Myometrial cell (primary cell): ENCODE data around the gene P2RX5. TPM values are rescaled to one million over a fixed set of nuclear protein-coding genes. Genes with fewer than 3 reads are reported as not detected.

Source experiments
- total RNA-seq: library from RNA; depleted of rRNA; stranded (reverse); fragments of >200 nt; gene quantifications from 2 replicates; pipeline ENCODE4 v1.2.3, GENCODE V29; 2015

Gene P2RX5, protein sequence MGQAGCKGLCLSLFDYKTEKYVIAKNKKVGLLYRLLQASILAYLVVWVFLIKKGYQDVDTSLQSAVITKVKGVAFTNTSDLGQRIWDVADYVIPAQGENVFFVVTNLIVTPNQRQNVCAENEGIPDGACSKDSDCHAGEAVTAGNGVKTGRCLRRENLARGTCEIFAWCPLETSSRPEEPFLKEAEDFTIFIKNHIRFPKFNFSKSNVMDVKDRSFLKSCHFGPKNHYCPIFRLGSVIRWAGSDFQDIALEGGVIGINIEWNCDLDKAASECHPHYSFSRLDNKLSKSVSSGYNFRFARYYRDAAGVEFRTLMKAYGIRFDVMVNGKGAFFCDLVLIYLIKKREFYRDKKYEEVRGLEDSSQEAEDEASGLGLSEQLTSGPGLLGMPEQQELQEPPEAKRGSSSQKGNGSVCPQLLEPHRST
- 7.8 and 11.7 TPM in 2 replicates for total RNA-seq

DNA sequence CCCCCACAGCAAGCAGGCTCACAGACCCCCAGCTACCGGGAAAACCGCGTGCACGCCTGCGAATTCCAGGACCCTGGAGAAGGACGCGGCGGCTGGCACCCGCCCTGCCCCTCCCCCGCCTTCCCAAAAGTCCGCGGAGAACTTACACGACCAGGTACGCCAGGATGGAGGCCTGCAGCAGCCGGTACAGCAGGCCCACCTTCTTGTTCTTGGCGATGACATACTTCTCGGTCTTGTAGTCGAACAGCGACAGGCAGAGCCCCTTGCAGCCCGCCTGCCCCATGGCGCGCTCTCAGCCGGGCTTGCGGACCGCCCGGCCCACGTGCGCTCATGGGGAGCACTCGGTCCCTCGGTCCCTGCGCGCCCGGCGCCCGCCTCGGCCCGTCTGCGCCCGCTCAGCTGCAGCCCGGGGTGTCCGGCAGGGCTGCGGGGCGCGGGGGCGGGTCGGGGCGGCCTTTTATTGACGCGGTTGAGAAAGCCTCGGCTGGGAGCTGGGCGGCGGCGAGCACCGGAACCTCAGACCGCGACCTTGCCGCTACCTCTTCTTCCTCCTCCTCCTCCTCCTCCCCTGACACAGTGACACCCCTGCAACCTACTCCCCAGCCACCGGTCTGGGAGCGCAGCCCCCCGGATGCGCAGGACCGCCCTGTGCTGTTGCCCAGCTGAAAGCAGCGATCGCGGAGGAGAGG is at the start of gene P2RX5:
TSS of gene P2RX5 (minus strand) at position 433 of the 689 bp plus-strand sequence. CDS start at position 283, 150 bp downstream.

DNA sequence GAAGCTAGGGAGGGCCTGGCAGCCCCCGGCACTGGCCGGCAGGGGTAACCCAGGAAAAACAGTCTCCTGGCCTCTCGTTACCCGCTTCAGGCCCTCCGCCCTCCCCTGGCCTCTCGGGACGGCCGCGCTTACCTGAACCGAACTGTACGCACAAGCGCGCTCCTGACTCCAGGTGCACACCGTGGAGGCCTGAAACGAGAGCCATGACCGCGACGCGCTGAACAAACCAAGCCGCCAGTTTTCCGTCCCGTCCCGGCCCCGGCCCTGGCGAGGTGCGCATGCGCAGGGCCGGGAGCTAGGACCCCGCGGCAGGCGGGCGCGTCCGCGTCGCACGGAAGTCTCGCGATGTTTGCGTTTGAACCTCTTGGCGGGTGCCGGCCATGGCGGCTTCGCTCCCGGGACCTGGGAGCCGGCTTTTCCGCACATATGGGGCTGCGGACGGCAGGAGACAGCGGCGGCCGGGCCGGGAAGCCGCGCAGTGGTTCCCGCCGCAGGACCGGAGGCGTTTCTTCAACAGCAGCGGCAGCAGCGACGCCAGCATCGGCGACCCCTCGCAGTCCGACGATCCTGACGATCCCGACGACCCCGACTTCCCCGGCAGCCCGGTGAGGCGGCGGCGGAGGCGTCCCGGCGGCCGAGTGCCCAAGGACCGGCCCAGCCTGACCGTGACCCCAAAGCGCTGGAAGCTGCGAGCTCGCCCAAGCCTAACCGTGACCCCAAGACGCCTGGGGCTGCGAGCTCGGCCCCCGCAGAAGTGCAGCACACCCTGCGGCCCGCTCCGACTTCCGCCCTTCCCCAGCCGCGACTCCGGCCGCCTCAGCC is 27.8 kb upstream of the P2RX5 start, which contains the start of gene HASPIN:
TSS of gene HASPIN (plus strand) at position 348 of the 822 bp plus-strand sequence. CDS start at position 381, 33 bp downstream.

DNA sequence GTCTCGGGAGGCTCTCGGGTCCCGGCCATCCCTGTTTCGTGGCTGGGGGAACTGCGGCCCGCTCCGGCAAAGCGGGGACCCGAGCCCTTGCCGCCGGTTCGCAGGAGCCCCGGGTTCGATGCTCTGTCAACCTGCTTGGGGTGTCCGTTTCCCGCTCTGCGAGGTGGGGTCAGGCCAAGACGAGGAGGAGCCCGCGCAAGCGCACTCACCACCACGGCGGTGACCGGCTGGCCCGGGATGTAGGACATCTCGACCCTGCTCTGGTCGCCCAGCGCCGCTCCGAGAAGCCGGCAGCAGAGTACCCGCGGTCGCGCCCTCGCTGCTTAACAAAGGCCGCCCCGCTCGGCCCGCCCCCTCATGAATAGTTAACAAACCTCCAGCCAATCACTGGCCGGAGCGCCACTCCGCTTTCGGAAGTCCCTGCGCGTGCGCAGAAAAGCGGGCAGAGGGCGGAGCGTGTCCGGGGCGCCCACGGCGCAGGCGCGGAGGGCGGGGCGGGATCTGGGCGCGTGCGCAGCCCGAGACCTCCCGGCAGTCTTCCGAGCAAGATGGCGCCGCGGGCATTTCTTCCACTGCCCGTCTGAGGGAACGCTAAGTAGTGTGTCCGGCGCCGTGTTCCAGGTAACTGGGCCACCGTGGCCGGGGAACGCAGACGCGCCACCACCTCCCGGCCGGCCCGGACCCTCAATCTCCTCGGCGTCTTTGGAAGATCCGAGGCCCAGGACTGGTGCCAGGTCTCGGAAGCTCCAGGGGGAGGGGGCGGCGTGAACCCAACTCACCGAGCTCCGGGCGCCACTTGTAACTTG is 27.5 kb downstream of the P2RX5 start, which contains the start of the genes EMC6 and TAX1BP3:
TSS of gene EMC6 (plus strand) at position 534 of the 806 bp plus-strand sequence. CDS start 335 bp downstream, outside the sequence.
TSS of gene TAX1BP3 (minus strand) at position 300 of the 806 bp plus-strand sequence. CDS start at position 248, 52 bp downstream.

DNA sequence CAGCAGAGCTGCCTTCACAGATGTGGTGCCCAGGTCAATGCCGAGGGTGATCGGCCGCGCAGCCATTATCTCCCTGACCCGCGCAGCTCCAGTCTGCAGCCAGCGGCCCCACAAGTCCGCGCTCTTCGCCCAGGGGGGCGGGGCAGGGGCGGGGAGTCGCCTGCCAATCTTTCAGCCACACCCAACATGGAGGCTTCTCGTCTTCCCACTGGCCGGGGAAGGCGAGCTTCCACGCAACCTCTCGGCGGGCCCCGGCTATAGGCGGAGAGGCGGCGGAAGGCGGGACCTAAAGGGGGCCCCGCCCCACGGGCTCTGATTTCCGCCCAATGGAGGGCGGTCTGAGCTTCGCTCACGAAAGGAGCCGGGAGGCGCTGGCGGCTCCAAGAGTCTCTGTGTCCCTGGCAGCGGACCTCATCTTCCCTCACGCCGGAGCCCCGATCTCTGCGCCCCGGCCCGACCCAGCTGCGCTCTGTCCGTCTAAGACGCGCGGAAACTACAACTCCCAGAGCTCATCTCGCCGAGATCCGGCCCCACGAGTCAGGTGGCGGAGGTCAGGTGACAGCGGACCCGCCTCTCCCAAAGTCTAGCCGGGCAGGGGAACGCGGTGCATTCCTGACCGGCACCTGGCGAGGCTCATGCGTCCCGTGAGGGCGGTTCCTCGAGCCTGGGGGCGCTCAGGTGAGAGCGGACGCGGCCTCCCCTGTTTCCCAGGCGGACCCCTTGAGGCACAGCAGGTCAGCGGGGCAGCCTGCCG is 59.6 kb downstream of the P2RX5 start, which contains the start of the genes CTNS and SHPK:
TSS of gene CTNS (plus strand) at position 607 of the 754 bp plus-strand sequence. CDS start 3,447 bp downstream, outside the sequence.
TSS of gene SHPK (minus strand) at position 97 of the 754 bp plus-strand sequence. CDS start at position 66, 31 bp downstream.

Other genes with a start within 250 kb of the P2RX5 start
- gene SPATA22, start 224.3 kb downstream of the P2RX5 start, total RNA-seq, result 0.71 TPM in 1 of 2 replicates, not detected in the other
- gene ASPA, start 220.2 kb downstream of the P2RX5 start, total RNA-seq, result 1.2 and 1.6 TPM in 2 replicates
- 0.53 and 6.6 TPM in 2 replicates for gene TRPV3, start 138.3 kb downstream of the P2RX5 start, total RNA-seq
- 0.58 and 1.2 TPM in 2 replicates for gene TRPV1, start 86.7 kb downstream of the P2RX5 start, total RNA-seq
- 12.8 and 13.0 TPM in 2 replicates for gene SHPK, start 59.9 kb downstream of the P2RX5 start, total RNA-seq
- 20.0 and 23.9 TPM in 2 replicates for gene CTNS, start 59.4 kb downstream of the P2RX5 start, total RNA-seq
- gene TAX1BP3, start 27.6 kb downstream of the P2RX5 start, total RNA-seq, result 324 and 363 TPM in 2 replicates
- 15.1 and 24.8 TPM in 2 replicates for gene EMC6, start 27.3 kb downstream of the P2RX5 start, total RNA-seq
- 4.1 and 5.8 TPM in 2 replicates for gene HASPIN, start 27.7 kb upstream of the P2RX5 start, total RNA-seq
- 27.4 and 33.3 TPM in 2 replicates for gene ITGAE, start 105.0 kb upstream of the P2RX5 start, total RNA-seq
- 14.1 and 21.8 TPM in 2 replicates for gene NCBP3, start 150.1 kb upstream of the P2RX5 start, total RNA-seq
- gene CAMKK1, start 196.9 kb upstream of the P2RX5 start, total RNA-seq, result 4.3 and 5.5 TPM in 2 replicates
- not detected in 2 replicates for gene P2RX1, start 220.3 kb upstream of the P2RX5 start, total RNA-seq